BJ (cell line): ENCODE results near the gene RNF181. TPM values are rescaled to one million over a fixed set of nuclear protein-coding genes. Genes with fewer than 3 reads are reported as not detected.
A peak's percentile ranks its signal among the peaks of the same experiment; 100 is the strongest.
"Not testable (repeated sequence)": the region's sequence is repeated elsewhere in the genome, so short reads cannot be mapped to it uniquely, and the experiment has no call there.

Experiments
- CTCF ChIA-PET: fragments of 350-600 bp; formaldehyde crosslinking; extraction: SDS; loops from one replicate; lab custom pipeline; 2021; ENCODE audit warnings: antibody characterized with exemption, inconsistent platforms; lab: Yijun Ruan, JAX
- POLR2A ChIA-PET: fragments of 300-600 bp; sonication (Branson Sonifier 250); formaldehyde crosslinking; extraction: SDS; loops from one replicate; lab custom pipeline; 2021; ENCODE audit warnings: antibody characterized with exemption; lab: Charles Lee
- DNase-seq: peaks from one replicate; pipeline ENCODE4 v3.0.0-alpha.2; 2011; ENCODE audit warnings: low read depth
- H3K27me3 ChIP-seq: 2 replicates; pipeline ENCODE4 v1.6.0; 2011; ENCODE audit warnings: low read length; ENCODE audit not compliant: control insufficient read depth, insufficient read depth
- H3K36me3 ChIP-seq: 2 replicates; pipeline ENCODE4 v1.5.1; 2011; ENCODE audit warnings: low read length; ENCODE audit not compliant: control insufficient read depth, insufficient read depth
- H3K4me3 ChIP-seq: 2 replicates; pipeline ENCODE4 v1.5.1; 2011; ENCODE audit warnings: low read depth, mild to moderate bottlenecking, control low read depth, low read length
- polyA plus RNA-seq: library from polyadenylated mRNA; depleted of rRNA; stranded (reverse); fragments of >200 nt; gene quantifications from 2 replicates; pipeline ENCODE4 v1.2.3, GENCODE V29; 2011
- TF ChIP-seq, protein P1 (sequence below): IDR thresholded peaks from 2 replicates; pipeline ENCODE4 v1.5.1; 2011; ENCODE audit warnings: low read depth, mild to moderate bottlenecking, control low read depth, inconsistent platforms, low read length, moderate library complexity; ENCODE audit not compliant: insufficient read depth

Gene RNF181
- polyA plus RNA-seq, 1 experiment: 376 TPM

DNA sequence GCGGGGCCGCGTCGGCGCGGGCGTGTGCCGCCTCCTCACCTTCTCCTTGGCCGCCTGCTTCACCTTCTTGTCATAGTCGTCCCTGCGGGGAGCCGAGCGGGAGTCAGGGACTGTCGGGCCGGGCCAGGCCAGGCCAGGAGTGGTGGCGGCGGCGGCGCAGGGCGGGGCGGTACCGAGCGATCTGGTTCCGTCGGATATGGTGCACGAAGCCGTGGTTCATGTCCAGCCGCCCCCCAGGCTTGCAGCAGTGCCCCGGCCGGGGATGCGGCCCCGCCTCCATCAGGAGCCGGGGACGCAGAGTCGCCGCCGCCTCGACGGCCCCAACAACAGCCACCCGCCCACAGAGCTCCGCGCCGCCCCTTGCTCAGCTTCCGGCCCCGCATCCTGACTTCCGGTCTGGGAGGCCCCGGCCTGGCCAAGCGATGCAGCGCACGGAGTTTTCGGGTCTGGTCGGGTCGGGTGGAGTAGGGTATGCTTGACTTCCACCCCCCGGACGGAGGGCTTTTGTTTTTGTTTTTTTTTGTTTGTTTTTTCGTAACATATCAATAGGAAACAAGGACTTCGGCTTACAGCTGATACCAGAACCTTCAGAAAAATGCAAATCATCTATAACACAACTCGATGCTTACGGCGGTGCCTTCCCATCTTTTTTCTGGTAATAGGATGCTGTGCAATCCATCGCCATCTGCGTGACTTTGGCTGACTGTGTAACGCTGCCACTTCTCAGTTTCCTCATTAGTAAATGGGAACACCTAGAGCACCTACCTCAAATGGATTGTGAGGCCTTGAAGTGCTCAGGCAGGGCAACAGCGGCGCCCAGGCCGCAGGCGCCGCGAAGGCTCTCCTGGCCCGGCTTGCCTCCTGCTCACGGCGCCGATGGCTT lies 16.4 kb downstream of the RNF181 start, which contains the start of gene C2orf68:
Gene C2orf68 (minus strand): TSS at position 362 of the 883 bp plus-strand sequence. CDS start 82 bp downstream, at position 280.
- no peaks in the 10 kb centered on the region for H3K27me3 ChIP-seq
- H3K36me3 ChIP-seq: peaks cover 9% of the 10 kb centered on the region; the same call in 1 of the 2 replicates
- DNase-seq: no peak
- TF ChIP-seq, protein P1, sequence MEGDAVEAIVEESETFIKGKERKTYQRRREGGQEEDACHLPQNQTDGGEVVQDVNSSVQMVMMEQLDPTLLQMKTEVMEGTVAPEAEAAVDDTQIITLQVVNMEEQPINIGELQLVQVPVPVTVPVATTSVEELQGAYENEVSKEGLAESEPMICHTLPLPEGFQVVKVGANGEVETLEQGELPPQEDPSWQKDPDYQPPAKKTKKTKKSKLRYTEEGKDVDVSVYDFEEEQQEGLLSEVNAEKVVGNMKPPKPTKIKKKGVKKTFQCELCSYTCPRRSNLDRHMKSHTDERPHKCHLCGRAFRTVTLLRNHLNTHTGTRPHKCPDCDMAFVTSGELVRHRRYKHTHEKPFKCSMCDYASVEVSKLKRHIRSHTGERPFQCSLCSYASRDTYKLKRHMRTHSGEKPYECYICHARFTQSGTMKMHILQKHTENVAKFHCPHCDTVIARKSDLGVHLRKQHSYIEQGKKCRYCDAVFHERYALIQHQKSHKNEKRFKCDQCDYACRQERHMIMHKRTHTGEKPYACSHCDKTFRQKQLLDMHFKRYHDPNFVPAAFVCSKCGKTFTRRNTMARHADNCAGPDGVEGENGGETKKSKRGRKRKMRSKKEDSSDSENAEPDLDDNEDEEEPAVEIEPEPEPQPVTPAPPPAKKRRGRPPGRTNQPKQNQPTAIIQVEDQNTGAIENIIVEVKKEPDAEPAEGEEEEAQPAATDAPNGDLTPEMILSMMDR: no peak
- ChIA-PET POLR2A (interaction anchor here (0.5 to 1.0 kb wide), 8 partner anchors 9 to 371 kb away, joined by 3 to 6 read pairs (median 4); partner anchors contain the start of genes SH2D6 and TMEM150A), CTCF (interaction anchor here (1.0 to 1.2 kb wide), 2 partner anchors 21 to 223 kb away, joined by 4 to 5 read pairs; no protein-coding TSS in a partner anchor)
- H3K4me3 ChIP-seq: peak within 1 kb of the TSS; percentile 96

DNA sequence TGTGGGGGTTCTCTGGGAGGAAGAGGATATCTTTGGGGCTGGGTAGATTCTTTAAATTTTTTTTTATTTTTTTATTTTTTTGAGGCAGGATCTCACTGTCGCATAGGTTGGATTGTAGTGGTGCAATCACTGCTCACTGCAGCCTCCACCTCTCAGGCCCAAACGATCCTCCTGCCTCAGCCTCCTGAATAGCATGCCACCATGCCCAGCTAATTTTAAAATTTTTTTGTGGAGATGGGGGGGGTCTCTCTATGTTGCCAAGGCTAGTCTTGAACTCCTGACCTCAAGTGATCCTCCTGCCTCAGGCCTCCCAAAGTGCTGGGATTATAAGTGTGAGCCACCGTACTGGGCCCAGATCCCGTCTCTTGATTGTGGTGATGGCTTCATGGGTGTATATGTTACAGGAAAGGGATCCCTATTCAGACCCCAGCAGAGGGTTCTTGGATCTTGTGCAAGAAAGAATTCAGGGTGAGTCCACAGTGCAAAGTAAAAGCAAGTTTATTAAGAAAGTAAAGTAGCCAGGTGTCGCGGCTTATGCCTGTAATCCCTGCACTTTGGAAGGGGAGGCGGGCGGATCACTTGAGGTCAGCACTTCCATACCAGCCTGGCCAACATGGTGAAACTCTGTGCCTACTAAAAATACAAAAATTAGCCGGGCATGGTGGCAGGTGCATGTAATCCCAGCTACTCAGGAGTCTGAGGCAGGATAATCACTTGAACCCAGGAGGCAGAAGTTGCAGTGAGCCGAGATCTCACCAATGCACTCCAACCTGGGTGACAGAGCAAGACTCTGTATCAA lies 18.4 kb downstream of the RNF181 start:
- ChIA-PET POLR2A (no interaction called here), CTCF (no interaction called here)
- no peaks in the 10 kb centered on the region for H3K27me3 ChIP-seq
- no peak for DNase-seq
- no peak overlapping the region for H3K4me3 ChIP-seq
- H3K36me3 ChIP-seq: peaks cover 3% of the 10 kb centered on the region; the same call in 1 of the 2 replicates
- TF ChIP-seq, protein P1: no peak

DNA sequence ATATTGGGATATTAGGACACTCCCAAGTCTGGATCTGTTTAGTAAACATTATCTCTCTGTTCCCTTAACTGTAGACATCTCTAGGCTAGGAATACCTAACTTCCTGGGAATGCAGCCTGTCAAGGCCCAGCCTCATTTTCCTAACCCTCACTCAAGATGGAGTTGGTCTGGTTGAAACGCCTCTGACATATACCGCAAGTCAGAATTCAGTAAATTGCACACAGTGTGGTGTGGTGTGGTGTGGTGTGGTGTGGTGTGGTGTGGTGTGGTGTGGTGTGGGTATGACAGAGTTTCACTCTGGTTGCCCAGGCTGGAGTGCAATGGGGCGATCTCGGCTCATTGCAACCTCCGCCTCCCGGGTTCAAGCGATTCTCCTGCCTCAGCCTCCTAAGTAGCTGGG lies 19.2 kb downstream of the RNF181 start:
- H3K4me3 ChIP-seq, H3K27me3 ChIP-seq, H3K36me3 ChIP-seq, POLR2A ChIA-PET, DNase-seq: not testable (repeated sequence)
- CTCF ChIA-PET: interaction anchor here (0.9 kb wide), 1 partner anchor 22 kb away, joined by 3 read pairs; no protein-coding TSS in a partner anchor

DNA sequence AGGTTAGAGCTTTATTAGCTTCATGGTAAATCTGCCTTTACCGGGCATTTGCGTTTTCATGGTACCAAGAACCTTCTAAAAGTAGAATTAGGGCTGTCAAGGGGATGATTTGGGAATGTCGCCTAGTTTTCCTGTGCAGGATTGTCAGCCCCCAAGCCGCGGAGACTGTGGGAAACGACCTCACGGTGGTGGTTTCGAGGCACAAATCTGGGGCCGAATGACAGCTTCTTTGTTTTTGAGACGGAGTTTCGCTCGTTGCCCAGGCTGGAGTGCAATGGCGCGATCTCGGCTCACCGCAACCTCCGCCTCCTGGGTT lies 19.8 kb downstream of the RNF181 start:
- TF ChIP-seq, protein P1: no peak
- no peak overlapping the region for H3K4me3 ChIP-seq
- H3K36me3 ChIP-seq: peaks cover under 1% of the 10 kb centered on the region; the same call in 1 of the 2 replicates
- DNase-seq: no peak
- ChIA-PET POLR2A (no interaction called here), CTCF (interaction anchor here (0.9 to 1.1 kb wide), 2 partner anchors 22 to 64 kb away, joined by 3 read pairs; no protein-coding TSS in a partner anchor)
- H3K27me3 ChIP-seq: no peaks in the 10 kb centered on the region

- POLR2A ChIA-PET, DNase-seq, H3K27me3 ChIP-seq, H3K4me3 ChIP-seq, H3K36me3 ChIP-seq: not testable (repeated sequence)
- CTCF ChIA-PET: interaction anchor here (1.8 to 2.1 kb wide), 2 partner anchors 20 to 196 kb away, joined by 4 to 8 read pairs; no protein-coding TSS in a partner anchor
Observed at GRCh38 chr2:85617723-85618122, 22.2 kb downstream of the RNF181 start.
